GM19324 (cell line): ENCODE measurements around the gene NIN.

ENCODE experiments used
- ATAC-seq: cut with Tn5 transposase; IDR thresholded peaks from one replicate; pipeline ENCODE4 v1.9.1; 2021; ENCODE audit warnings: mild to moderate bottlenecking, moderate library complexity; ENCODE audit not compliant: unreplicated experiment, low FRiP score

The NIN gene, protein sequence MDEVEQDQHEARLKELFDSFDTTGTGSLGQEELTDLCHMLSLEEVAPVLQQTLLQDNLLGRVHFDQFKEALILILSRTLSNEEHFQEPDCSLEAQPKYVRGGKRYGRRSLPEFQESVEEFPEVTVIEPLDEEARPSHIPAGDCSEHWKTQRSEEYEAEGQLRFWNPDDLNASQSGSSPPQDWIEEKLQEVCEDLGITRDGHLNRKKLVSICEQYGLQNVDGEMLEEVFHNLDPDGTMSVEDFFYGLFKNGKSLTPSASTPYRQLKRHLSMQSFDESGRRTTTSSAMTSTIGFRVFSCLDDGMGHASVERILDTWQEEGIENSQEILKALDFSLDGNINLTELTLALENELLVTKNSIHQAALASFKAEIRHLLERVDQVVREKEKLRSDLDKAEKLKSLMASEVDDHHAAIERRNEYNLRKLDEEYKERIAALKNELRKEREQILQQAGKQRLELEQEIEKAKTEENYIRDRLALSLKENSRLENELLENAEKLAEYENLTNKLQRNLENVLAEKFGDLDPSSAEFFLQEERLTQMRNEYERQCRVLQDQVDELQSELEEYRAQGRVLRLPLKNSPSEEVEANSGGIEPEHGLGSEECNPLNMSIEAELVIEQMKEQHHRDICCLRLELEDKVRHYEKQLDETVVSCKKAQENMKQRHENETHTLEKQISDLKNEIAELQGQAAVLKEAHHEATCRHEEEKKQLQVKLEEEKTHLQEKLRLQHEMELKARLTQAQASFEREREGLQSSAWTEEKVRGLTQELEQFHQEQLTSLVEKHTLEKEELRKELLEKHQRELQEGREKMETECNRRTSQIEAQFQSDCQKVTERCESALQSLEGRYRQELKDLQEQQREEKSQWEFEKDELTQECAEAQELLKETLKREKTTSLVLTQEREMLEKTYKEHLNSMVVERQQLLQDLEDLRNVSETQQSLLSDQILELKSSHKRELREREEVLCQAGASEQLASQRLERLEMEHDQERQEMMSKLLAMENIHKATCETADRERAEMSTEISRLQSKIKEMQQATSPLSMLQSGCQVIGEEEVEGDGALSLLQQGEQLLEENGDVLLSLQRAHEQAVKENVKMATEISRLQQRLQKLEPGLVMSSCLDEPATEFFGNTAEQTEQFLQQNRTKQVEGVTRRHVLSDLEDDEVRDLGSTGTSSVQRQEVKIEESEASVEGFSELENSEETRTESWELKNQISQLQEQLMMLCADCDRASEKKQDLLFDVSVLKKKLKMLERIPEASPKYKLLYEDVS (N-terminal part only)

DNA sequence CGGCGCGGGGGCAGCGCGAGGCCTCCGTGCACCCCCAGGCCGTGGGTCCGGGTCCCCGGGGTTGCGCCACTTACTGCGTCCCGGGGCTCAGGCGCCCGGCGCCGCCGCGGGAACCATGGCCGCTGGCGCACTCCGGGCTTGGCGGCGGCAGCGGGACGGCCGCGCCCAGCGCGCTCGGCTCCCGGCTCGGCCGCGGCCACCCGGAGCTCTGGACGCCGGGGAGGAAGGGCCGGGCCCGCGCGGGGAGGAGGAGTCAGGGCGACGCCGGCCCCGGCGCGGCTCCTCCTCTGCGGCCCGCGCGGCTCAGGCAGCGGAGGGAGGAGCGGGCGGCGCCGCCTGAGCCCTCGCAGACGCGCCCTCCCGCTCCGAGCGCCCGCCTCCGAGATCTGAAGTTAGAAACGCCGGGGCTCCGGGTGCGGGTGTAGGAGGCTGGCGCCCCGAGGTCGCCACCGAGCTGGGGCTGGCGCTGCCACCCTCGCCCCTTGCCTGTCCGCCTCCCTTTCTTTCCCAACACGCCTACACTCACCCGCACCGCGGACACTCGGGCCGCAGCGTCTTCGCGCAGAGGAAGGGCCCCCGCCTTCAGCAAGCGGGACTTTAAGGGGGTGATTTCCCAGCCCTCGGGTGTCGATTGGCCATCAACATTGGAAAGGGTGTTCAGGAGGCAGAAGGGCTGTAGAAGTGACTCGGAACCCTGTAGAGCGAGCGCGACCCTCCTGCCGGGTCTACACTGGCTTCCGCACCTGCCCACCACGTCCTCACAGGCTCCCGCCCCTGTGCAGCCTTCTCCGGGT is at the start of gene NIN:
TSS of gene NIN (minus strand) at position 231 of the 794 bp plus-strand sequence. CDS start 9,106 bp downstream, outside the sequence.
- peak; percentile 84 for ATAC-seq

DNA sequence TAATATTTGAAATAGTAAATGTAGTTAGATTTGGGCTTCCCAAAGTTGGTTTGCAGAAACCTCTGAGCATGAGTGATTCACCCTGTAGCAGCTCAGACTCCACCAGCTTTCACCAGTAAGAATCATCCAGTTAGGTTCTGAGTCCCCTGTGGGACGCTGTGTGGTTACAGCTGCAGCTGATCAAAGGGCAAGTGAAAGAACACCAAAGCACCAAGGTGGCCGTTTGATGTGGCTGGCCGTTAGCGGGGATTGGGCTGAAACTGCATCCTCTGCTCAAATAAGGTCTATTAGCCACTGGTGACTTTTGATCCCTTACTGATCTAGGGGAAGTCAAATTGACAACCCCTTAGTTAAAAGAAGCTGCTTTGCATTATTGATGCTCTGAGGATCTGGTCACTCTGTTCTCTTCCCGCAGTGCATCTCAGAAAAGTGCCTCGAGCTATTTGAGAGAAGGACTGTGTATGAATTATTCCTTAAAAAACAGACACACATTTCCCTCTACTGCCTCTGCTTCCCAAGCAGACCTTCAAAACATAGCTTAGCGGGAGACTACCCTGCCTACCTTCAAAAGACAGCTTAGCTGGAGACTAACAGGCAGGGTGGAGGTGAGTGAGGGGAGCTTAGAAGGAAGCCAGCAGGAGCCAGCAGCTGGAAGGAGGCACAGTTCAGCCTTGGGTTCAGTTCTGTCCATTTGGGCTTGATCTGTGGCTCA is 44.6 kb upstream of the NIN start:
- no peak for ATAC-seq

DNA sequence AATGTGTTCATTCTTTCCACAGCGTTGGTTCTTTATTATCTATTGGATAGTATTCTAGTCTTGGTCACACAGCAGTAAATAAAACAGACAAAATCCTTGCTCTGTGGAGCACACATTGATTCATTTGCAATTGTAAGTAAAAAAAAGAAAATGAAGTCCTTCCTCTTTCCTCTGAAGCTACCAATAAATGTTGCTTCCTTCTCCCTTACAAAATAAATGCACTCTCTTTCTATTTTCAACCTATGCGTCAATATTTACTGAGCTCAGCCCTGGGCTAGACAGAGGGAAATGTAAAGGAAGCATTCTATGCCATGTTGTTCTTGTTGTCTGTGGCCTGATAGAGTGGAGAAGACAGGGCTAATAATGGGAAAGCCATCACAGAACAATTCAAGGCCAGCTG is 43.8 kb upstream of the NIN start:
- no peak for ATAC-seq

DNA sequence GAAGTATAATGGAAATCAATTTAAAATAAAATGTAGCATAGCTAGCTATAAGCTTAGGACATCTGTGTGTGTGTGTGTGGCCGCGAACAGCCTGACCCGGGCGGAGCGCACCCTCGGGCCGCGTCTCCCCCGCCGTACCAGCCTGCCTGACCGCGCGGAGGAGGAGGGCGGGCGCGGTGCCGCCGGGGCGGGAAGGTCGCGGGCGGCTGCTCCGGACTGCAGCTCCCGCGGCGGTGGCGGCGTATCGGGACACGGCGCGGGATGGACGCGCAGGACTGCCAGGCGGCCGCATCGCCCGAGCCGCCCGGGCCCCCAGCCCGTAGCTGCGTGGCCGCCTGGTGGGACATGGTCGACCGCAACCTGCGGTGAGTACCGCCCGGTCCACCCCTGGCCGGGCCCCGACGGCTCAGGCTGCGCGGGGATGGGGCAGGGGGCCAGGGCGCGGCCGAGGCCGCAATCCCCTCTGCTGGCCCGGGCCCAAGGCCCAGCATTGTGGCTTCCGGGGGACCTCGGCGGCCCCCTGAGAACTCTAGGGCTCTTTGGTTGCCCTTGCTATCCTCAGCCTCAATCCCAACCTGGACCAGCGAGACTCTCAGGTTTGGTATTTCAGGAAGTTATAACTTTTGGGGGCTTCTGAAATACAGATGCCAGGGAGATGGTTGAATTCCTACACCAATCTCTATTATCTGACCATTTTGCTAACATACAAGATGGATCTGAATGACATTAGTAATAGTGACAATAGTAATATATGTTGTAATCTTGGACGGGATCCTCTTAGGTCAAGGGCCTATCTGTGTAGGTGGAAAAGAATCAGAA is 41.2 kb upstream of the NIN start, which contains the start of gene ABHD12B:
TSS of gene ABHD12B (plus strand) at position 140 of the 819 bp plus-strand sequence. CDS start at position 262, 122 bp downstream.
- ATAC-seq = no peak

DNA sequence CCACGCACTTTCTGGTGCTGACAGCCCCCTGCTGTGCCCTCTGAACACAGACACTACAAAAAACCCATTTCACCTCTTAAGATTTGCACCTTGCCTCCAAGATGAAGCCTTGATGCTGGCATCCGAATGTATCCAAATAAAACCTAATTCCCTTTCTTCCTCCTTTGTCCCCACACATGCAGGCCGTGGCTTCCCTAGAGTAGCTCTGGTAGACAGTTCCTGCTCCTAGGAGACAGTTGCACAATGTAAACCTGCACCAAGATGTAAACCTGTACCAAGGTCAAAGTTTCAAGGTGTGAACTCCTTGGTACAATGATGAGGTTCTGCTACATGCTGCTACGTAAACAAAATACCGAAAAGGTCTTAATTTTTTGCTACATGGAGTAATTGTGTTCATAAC is 40.3 kb upstream of the NIN start:
- no peak for ATAC-seq

DNA sequence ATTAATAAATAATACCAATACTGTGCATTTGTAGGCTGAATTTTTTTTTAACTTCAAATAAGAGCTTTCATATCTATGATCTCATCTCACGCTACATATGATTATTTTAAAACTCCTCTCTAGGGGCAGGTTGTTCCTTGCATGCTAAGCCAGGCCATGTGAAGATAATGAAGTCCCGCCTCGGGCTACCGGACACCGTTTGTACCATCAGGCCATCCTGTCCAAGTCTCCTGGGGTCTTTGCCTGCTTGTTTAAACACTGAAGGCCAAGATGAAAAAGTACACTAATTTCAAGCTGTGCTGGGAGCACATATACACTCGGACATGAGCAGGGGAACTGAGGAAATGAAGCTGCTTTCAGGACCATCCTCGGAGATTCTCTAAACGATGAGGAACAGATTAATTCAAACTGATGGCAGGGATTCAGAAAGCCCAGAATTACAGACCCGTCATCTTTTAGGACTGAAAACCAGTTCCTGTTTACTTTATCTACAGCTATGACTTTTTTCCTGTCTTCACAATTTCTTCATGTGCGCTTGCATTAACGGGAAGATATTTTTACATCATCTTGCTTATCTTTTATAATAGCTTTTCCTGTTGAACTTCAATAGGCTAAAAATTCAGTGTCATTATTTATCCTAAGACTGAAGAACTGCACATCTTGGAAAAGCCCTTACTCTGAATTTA is 34.6 kb upstream of the NIN start:
- no peak for ATAC-seq

DNA sequence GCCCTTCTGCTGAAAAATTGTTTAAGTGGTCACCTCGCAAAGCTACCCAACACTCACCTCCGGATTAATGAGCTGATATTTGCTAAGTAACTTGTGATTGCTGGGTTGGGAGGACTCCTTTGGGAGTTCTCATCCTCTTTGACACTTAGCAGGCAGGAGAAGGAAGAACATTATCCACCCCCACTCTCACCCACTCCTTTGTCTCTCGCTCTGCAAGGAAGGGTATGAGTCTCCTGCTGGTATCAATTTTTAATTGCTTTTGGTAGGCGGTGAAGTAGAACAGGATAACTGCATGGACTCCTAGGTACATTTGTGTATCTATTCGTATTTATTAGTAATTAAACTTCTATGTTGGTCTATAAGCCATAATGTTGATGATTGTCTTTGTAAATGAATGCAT is 34.0 kb upstream of the NIN start:
- ATAC-seq = no peak

DNA sequence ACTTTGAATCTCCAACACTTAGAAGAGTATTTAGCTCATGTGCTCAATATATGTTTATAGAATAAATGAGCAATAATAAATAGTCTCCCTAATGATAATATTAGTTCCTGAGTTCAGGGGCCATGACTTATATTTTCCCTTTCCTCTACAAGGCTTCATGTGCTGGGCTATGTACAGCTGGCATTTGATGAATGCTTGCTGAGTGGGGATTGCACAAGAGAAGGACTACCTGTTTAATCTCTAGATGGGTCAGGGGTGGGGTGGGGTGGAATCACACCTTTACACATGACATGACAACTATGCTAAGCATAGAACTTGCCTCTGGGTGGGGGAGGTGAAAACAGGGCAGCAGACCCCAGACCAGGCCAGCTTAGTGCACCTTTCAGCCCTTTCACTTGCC is 33.3 kb upstream of the NIN start:
- ATAC-seq = no peak

DNA sequence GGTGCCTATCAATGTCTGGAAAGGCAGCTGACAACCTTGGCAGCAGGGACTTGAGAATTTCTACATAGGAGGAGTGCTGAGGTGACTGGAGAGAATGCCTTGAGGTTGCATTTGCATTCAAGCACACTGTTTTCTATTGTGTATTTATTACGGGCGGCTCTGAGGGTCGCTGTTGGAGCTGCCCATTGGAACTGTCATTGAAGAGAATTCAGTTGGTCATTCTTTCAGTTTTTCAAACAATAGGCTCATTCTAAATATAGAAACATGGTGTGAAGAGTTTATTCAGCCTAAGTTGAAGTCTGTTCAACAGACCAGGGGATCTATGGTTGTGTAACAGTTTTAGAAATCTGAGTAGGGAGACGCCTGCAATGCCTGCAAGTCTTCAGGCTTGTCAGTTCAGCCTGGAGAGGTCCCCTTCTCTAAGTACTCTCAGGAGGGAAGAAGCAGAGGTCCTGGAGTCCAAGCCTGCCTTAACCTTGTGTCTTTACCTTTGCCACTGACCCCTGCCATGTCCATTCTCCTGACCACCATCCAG is 31.1 kb upstream of the NIN start:
- no peak for ATAC-seq

DNA sequence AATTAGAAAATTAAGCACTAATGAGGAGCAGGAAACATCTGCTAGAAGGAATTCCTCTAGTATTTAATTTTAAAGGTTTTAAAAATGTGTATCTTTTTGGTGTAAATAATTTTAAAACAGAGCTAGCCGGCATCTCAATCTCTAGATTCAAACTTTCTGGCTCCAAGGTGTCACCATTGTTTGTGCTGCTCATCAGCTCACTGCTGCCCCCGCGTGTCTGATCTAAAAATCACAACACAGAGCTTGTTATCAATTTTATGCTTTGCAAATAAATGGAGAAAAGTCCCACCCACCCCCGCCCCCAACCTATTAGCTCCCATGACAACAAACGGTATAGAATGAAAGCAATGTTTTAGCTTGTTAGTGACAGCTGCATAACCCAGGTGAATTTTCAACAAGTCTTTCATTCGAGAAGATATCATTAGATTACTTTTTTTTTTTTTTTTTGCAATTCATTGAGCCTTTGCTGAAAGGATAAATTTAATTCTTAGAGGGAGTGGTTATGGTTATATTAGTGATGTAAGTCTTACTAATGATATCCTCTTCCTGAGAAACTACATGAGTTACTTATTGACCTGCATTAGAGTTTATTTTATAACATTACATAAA is 29.6 kb upstream of the NIN start:
- no peak for ATAC-seq

DNA sequence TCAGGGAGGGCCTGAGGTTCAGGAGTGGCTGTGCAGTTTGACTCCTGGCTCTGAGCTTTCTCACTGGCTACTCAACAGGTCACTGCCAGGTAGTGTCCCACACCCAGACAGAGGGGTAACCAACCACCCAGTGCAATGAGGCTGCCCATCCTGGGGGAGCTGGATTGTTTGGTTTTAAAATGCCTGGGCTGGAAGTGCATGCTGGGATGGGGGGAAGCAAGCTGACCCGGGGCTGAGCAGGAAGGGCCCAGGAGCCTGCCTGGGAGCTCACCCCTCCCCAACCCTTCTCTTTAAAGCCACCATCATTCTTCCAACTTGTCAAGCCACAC is 28.3 kb upstream of the NIN start:
- ATAC-seq = no peak

DNA sequence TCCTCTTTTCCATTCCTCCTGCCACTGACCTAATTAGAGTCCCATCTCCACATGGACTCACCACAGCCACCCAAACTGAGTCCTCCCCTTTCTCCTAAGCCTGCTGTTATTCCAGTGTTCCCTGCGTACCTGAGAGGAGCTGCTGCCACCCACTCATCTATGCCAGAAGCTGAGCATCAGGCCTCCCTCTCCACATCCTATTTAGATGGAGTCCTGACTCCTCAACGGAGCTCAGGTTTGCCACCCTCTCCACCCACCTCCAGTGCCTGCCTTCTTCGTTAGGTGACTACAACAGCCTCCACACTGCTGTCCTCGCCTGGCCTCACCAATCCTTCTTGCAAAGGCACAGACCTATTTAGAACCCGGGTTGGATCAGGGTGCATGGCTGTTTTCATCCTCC is 25.7 kb upstream of the NIN start:
- ATAC-seq = no peak

DNA sequence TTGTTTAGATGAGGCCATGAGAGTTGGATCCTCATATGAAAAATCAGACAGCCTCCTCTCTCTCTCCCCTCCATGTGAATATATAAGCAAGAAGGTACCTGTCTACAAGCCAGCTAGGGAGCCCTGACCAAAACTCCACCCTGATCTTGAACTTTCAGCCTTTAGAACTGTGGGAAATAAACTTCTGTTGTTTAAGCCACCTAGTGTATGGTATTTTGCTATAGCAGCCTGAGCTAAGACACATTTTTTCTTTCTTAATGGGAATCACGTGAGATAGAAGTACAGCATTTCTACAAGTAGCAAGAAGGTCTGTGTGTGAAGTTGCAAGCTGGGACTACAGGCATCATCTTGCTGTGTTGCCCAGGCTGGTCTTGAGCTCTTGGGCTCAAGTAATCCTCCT is 24.6 kb upstream of the NIN start:
- ATAC-seq = no peak

DNA sequence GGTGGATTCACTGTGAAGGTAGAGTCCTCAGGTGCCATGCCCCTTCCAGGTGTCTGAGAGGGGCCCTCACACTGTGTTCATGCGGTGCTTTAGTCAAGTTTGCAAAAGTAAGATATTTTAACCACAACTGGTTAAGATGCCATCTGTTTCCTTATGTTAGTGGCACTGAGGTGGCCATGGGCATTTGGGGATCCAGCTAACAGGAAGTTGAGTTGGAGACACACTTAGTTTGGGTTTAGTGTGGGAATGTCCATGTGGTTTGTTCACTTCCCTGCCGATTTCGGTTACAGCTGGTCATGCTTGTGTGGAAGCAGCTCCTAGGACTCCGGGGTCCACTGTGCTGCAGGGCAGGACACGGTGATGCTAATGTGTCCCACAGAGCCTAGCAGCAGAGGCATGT is 23.6 kb upstream of the NIN start:
- ATAC-seq = no peak

DNA sequence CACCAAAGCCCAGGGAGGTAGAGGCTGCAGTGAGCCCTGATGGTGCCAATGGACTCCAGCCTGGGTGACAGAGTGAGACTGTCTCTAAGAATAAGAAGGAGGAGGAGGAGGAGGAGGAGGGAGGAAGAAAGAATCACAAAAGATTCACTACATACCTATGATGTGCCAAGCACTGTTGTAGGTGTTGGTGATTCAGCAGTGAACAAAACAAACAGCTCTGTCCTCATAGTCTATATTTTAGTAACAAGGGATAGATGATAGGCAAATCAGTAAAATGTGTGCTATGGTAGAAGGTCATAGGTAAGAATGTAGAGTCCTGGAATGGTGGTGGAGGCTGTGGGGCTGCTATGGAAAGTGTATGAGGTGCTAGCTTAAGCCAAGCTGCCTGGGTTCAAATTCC is 22.9 kb upstream of the NIN start:
- no peak for ATAC-seq

DNA sequence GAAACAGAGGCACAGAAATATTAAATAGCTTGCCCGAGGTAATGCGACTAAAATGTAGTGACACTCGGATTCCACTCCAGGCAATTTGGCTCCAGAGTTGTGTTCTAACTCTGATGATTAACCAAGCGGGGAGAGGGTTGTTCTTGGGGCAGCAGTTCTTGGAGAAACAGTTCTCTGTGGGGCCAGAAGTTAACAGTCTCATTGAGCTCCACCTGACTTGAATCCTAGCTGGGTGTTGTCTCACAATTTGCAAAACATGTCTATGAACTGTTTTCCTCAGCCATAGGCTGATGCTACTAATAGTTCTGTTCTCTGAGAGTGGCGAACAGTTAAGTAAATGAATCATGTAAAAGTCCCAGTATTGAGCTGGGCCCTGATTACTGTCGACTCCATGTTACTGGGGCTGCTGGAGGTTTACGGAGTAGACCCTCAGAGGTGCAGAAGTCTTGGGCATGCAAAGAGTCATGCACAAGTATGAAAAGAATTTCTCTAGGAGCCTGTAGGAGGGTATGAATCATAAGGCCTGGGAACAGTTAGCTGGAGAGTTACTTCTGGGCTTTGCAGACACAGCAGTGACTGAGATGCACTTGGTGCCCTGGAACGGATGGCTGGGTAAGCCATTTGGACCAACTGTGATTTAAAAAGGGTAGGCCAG is 15.4 kb upstream of the NIN start:
- ATAC-seq = no peak

DNA sequence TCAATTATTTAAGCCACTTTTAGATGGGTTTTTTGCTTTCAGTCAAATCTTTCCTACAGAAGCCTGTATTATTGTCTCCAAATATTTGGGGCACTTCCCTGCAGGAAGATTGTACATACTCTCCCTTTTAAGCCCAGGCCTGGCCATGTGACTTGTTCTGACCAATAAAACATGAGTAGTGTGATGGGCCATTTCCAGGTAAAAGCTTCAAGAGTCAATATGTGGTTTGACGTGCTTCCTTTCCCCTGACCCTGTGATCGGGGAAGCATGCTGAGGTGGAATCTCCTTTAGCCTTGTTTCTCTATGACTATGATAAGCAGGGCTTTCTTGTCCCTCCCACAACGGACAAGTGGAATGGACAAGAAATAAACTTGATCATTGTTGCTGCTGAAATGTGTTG is 14.2 kb upstream of the NIN start:
- no peak for ATAC-seq
